Measurements from ENCODE around the gene METAP1.

METAP1 gene

DNA sequence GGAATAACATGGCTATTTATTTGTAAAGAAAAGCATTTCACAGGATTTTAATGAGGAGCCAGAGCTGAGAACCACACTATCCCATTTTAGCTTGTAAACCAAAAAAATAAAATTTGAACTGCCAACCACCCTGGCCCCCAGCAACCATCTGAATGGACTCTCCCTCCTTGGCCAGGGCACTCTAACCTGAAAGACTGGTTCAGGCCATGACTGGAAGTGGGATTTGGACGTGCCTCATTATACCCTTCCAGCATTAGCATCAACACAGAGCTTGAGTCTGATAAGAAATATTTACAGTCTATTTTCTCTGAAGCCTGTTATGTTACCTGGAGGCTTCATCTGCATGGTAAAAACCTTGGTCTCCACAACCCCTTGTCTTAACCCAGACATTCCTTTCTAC lies 30.0 kb downstream of the METAP1 start:
- H3K79me2 ChIP-seq (ENCODE audit: control insufficient read depth, insufficient read depth, low read length, unreplicated experiment): peaks cover 77% of the 10 kb centered on the region
- H2AFZ ChIP-seq (ENCODE audit: low read length, unreplicated experiment): no peak overlapping the region
- peaks cover 8% of the 10 kb centered on the region; the same call in 1 of the 2 replicates for H3K36me3 ChIP-seq (ENCODE audit: insufficient read depth, low read length)
- H3K4me1 ChIP-seq (ENCODE audit: control insufficient read depth, insufficient read depth, low read length, unreplicated experiment): peaks cover 9% of the 10 kb centered on the region
- H3K4me3 ChIP-seq (ENCODE audit: low read depth, low read length): no peak overlapping the region
- no peaks in the 10 kb centered on the region for H3K27me3 ChIP-seq (ENCODE audit: insufficient read depth, low read length)
- no peak overlapping the region for H3K27ac ChIP-seq (ENCODE audit: low read depth, low read length)

DNA sequence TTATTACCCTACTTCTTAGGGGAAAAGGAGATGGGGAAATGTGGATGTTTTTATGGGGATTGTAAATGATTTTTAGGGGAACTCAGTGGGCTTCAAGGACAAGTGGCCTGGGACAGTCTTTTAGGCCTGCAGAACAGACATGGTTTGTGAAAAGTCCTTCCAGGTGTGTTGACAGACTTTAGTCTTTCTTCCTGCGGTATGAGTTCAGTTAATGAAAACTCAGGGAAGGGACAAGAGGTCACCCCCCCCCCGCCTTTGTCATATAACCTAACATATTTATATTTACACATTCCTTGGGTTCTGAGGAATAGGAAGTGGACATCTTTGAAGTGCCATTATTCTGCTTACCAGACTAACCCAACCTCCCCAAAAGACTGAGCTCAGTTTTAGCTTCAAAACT lies 31.8 kb downstream of the METAP1 start:
- Histone ChIP-seq H3K36me3 (ENCODE audit: insufficient read depth, low read length) (peaks cover 6% of the 10 kb centered on the region; the same call in 1 of the 2 replicates), H3K4me3 (ENCODE audit: low read depth, low read length) (no peak overlapping the region), H3K4me1 (ENCODE audit: control insufficient read depth, insufficient read depth, low read length, unreplicated experiment) (peaks cover 9% of the 10 kb centered on the region), H3K79me2 (ENCODE audit: control insufficient read depth, insufficient read depth, low read length, unreplicated experiment) (peaks cover 66% of the 10 kb centered on the region), H2AFZ (ENCODE audit: low read length, unreplicated experiment) (no peak overlapping the region), H3K27me3 (ENCODE audit: insufficient read depth, low read length) (no peaks in the 10 kb centered on the region), H3K27ac (ENCODE audit: low read depth, low read length) (no peak overlapping the region)

DNA sequence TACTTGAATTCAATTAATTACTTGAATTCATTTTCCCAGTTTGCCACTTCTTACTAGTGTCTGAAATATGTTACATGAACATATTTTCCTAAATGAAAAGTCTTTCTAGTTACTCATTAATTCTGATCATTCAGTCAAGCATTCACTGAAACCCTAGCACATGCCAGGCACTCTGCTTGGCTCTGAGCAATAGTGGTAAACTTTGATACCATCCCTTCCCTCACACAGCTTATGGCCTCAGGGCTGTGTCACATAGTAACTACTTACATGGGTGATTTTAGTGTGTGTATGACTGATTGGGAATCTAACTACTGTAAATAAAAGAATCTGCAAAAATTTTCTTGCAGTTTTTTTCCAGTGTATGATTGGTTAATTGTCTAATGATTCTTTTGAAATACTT lies 32.7 kb downstream of the METAP1 start:
- Histone ChIP-seq H3K36me3 (ENCODE audit: insufficient read depth, low read length) (peaks cover 6% of the 10 kb centered on the region; the same call in 1 of the 2 replicates), H3K4me3 (ENCODE audit: low read depth, low read length) (no peak overlapping the region), H3K27me3 (ENCODE audit: insufficient read depth, low read length) (no peaks in the 10 kb centered on the region), H3K79me2 (ENCODE audit: control insufficient read depth, insufficient read depth, low read length, unreplicated experiment) (peaks cover 58% of the 10 kb centered on the region), H3K27ac (ENCODE audit: low read depth, low read length) (no peak overlapping the region), H3K4me1 (ENCODE audit: control insufficient read depth, insufficient read depth, low read length, unreplicated experiment) (peaks cover 9% of the 10 kb centered on the region), H2AFZ (ENCODE audit: low read length, unreplicated experiment) (no peak overlapping the region)

DNA sequence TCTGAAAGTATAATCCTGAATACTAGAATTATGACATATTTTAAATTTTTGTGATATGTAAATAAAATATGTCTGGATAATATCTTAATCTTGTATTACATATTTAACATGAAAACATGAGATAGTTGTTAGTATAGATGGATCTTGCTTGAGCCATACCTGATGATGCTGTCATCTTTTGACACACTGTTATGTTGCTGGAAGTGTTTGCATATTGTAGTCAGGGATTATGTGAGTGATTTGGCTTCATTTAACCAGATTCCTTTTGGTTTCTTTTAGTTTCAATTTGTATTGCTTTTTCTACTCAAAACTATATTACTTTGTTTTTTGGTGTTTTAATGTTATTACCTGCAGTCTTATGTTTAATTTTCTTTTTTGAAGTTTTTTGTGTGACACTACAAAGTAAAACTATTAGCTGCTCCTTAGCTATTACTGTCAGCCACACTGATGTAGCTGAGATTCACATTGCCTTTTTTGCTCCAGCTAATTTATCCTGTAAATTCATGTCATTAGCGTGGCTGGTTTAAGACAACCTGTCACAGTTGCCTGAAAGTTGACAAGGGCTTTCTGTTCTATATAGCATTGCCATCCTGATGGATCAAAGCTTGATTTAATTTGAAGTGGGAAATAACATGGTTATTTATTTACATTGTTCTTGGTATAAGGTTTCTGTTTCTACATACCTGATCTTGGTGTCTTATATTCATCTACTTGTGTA lies 33.7 kb downstream of the METAP1 start:
- Histone ChIP-seq H3K27ac (ENCODE audit: low read depth, low read length) (no peak overlapping the region), H3K4me3 (ENCODE audit: low read depth, low read length) (no peak overlapping the region), H3K36me3 (ENCODE audit: insufficient read depth, low read length) (peaks cover 8% of the 10 kb centered on the region), H3K4me1 (ENCODE audit: control insufficient read depth, insufficient read depth, low read length, unreplicated experiment) (peaks cover 9% of the 10 kb centered on the region), H3K79me2 (ENCODE audit: control insufficient read depth, insufficient read depth, low read length, unreplicated experiment) (peaks cover 48% of the 10 kb centered on the region), H2AFZ (ENCODE audit: low read length, unreplicated experiment) (no peak overlapping the region), H3K27me3 (ENCODE audit: insufficient read depth, low read length) (no peaks in the 10 kb centered on the region)

DNA sequence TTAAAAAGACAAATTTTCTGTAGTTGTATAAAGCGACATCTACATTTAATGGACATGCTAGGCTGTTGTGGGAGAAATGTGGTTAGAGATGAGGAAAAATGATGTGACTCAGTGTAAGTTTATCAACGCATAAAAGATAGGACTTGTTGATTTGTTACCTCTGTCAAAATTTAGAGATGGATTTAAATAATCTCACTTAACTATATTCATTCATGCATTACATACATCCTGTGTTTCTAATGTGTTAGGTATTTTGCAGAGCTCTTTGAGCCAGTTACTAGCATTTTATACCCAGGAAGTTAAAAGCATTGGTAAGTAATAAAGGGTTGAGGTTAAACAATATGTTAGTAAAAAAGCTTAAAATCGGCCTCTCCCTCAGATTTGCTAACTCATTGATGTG lies 34.3 kb downstream of the METAP1 start:
- Histone ChIP-seq H3K79me2 (ENCODE audit: control insufficient read depth, insufficient read depth, low read length, unreplicated experiment) (peaks cover 43% of the 10 kb centered on the region), H3K4me3 (ENCODE audit: low read depth, low read length) (no peak overlapping the region), H3K27me3 (ENCODE audit: insufficient read depth, low read length) (no peaks in the 10 kb centered on the region), H2AFZ (ENCODE audit: low read length, unreplicated experiment) (no peak overlapping the region), H3K4me1 (ENCODE audit: control insufficient read depth, insufficient read depth, low read length, unreplicated experiment) (peaks cover 9% of the 10 kb centered on the region), H3K27ac (ENCODE audit: low read depth, low read length) (no peak overlapping the region), H3K36me3 (ENCODE audit: insufficient read depth, low read length) (peaks cover 12% of the 10 kb centered on the region)

DNA sequence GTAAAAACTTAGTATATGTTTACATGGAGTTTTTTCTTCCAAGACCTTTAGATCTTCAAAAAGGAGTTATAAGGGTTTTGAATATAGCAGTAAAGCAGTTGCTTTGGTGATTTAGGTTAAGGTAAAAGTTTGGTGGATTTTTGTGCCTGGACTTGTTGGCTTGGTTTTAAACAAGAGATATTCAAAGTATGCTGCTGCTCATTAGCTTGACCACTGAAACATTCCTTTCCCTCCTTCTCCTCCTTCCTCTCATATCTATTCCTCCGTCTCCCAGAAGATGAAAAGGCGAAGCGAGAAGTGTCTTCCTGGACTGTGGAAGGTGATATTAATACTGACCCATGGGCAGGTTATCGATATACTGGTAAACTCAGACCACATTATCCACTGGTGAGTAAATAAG lies 38.4 kb downstream of the METAP1 start:
- no peaks in the 10 kb centered on the region for H3K4me1 ChIP-seq (ENCODE audit: control insufficient read depth, insufficient read depth, low read length, unreplicated experiment)
- no peak overlapping the region for H3K4me3 ChIP-seq (ENCODE audit: low read depth, low read length)
- peaks cover 6% of the 10 kb centered on the region for H3K79me2 ChIP-seq (ENCODE audit: control insufficient read depth, insufficient read depth, low read length, unreplicated experiment)
- H3K27ac ChIP-seq (ENCODE audit: low read depth, low read length): no peak overlapping the region
- H2AFZ ChIP-seq (ENCODE audit: low read length, unreplicated experiment): no peak overlapping the region
- H3K36me3 ChIP-seq (ENCODE audit: insufficient read depth, low read length): peaks cover 43% of the 10 kb centered on the region
- no peaks in the 10 kb centered on the region for H3K27me3 ChIP-seq (ENCODE audit: insufficient read depth, low read length)

DNA sequence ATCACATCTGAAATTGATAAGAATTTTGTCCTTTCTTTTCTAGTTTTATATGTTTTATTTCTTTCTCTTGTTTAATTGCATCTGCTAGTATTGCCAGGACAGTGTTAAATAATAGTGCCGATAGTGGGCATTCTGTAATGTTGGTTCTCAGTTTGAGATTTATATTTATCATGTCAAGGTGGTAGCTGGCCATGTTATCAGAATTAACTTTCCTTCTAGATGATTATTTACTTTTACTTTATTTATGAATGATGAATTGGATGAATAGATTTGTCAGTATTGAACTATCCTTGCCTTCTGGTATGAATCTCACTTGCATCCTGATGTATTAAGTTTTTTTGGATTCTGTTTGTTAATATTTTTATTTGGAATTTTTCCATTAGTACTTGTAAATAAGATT lies 42.7 kb downstream of the METAP1 start:
- no peaks in the 10 kb centered on the region for H3K79me2 ChIP-seq (ENCODE audit: control insufficient read depth, insufficient read depth, low read length, unreplicated experiment)
- H3K27me3 ChIP-seq (ENCODE audit: insufficient read depth, low read length): no peaks in the 10 kb centered on the region
- H2AFZ ChIP-seq (ENCODE audit: low read length, unreplicated experiment): no peak overlapping the region
- H3K36me3 ChIP-seq (ENCODE audit: insufficient read depth, low read length): peaks cover 44% of the 10 kb centered on the region
- no peak overlapping the region for H3K27ac ChIP-seq (ENCODE audit: low read depth, low read length)
- H3K4me3 ChIP-seq (ENCODE audit: low read depth, low read length): no peak overlapping the region
- H3K4me1 ChIP-seq (ENCODE audit: control insufficient read depth, insufficient read depth, low read length, unreplicated experiment): no peaks in the 10 kb centered on the region

DNA sequence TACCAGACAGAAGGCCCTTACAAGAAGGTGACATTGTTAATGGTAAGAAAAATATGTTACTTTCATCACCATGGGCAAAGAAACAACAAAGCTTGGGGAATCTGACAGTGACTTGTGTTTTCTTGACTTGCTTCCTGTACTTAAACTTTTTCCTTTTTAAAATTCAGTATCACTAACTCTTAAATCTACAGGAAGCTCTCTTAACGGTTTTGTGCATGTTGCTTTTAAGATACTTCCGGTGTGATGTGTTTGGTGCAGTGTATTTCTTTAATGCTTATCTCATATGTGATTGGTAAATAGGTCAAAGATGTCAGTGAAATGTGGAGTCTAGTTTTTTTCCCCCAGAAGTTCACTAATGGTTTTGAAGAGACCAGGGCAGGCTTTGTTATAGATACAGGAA lies 47.8 kb downstream of the METAP1 start:
- Histone ChIP-seq H3K36me3 (ENCODE audit: insufficient read depth, low read length) (peaks cover 21% of the 10 kb centered on the region), H3K27me3 (ENCODE audit: insufficient read depth, low read length) (no peaks in the 10 kb centered on the region), H3K27ac (ENCODE audit: low read depth, low read length) (no peak overlapping the region), H3K4me1 (ENCODE audit: control insufficient read depth, insufficient read depth, low read length, unreplicated experiment) (no peaks in the 10 kb centered on the region), H3K79me2 (ENCODE audit: control insufficient read depth, insufficient read depth, low read length, unreplicated experiment) (no peaks in the 10 kb centered on the region), H2AFZ (ENCODE audit: low read length, unreplicated experiment) (no peak overlapping the region), H3K4me3 (ENCODE audit: low read depth, low read length) (no peak overlapping the region)

DNA sequence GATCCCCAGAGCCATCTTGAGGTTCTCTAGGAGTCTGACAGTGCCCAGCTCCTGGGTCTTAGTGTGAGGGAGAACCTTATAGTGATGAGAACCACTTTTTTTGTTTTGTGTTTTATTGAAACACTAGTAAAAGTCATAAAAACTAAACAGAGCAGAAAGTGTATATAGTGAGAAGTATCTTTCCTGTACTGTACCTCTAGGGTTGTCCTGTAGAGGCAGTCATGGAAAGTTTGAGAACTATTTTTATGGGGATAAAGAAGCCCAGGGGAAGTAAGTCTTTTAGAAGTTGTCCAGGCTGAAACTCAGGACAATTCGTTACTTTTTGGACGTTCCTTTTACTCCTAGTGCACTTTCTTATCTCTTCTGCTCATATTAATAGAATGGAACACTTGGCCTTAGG lies 52.2 kb downstream of the METAP1 start:
- no peaks in the 10 kb centered on the region for H3K4me1 ChIP-seq (ENCODE audit: control insufficient read depth, insufficient read depth, low read length, unreplicated experiment)
- no peaks in the 10 kb centered on the region for H3K79me2 ChIP-seq (ENCODE audit: control insufficient read depth, insufficient read depth, low read length, unreplicated experiment)
- no peak overlapping the region for H3K4me3 ChIP-seq (ENCODE audit: low read depth, low read length)
- no peaks in the 10 kb centered on the region for H3K27me3 ChIP-seq (ENCODE audit: insufficient read depth, low read length)
- H2AFZ ChIP-seq (ENCODE audit: low read length, unreplicated experiment): no peak overlapping the region
- H3K27ac ChIP-seq (ENCODE audit: low read depth, low read length): no peak overlapping the region
- peaks cover 14% of the 10 kb centered on the region; the same call in 1 of the 2 replicates for H3K36me3 ChIP-seq (ENCODE audit: insufficient read depth, low read length)

DNA sequence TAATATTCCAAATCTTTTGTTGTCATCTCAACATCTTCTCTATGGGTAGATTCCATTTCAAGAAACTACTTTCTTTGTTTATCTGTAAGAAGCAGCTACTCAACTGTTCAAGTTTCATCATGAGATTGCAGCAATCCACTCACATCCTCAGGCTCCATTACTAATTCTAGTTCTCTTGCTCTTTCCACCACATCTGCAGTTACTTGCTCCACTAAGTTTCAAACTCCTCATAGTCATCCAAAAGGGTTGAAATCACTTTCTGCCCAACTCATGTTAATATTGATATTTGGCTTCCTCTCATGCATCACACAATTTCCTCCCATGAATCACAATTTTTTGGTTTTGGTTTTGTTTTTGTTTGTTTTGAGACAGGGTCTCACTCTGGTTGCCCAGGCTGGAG lies 57.4 kb downstream of the METAP1 start:
- H3K36me3 ChIP-seq (ENCODE audit: insufficient read depth, low read length): peaks cover 13% of the 10 kb centered on the region; the same call in 1 of the 2 replicates
- no peak overlapping the region for H3K4me3 ChIP-seq (ENCODE audit: low read depth, low read length)
- no peaks in the 10 kb centered on the region for H3K79me2 ChIP-seq (ENCODE audit: control insufficient read depth, insufficient read depth, low read length, unreplicated experiment)
- H2AFZ ChIP-seq (ENCODE audit: low read length, unreplicated experiment): no peak overlapping the region
- H3K27me3 ChIP-seq (ENCODE audit: insufficient read depth, low read length): no peaks in the 10 kb centered on the region
- H3K27ac ChIP-seq (ENCODE audit: low read depth, low read length): no peak overlapping the region
- peaks cover 7% of the 10 kb centered on the region for H3K4me1 ChIP-seq (ENCODE audit: control insufficient read depth, insufficient read depth, low read length, unreplicated experiment)

DNA sequence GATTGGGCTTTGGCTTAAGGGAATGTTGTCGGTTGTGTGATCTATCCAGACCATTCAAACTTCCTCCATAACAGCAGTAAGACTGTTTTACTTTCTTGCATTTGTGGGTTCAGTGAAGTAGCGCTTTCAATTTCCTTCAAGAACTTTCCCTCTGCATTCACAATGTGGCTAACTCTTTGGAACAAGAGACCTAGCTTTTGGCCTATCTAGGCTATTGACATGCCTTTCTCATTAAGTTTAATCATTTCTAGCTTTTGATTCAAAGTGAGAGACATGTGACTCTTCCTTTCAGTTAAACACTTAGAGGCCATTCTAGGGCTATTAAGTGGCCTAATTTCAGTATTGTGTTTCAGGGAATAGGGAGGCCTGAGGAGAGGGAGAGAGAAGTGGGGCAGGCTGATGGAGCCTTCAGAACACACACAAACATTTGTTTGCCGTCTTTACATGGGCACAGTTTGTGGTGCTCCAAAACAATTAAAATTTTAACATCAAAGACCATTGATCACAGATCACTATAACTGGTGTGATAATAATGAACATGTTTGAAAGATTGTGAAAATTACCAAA lies 59.0 kb downstream of the METAP1 start:
- Histone ChIP-seq H3K27me3 (ENCODE audit: insufficient read depth, low read length) (no peaks in the 10 kb centered on the region), H3K36me3 (ENCODE audit: insufficient read depth, low read length) (peaks cover 12% of the 10 kb centered on the region; the same call in 1 of the 2 replicates), H3K79me2 (ENCODE audit: control insufficient read depth, insufficient read depth, low read length, unreplicated experiment) (no peaks in the 10 kb centered on the region), H3K4me3 (ENCODE audit: low read depth, low read length) (no peak overlapping the region), H3K4me1 (ENCODE audit: control insufficient read depth, insufficient read depth, low read length, unreplicated experiment) (peaks cover 13% of the 10 kb centered on the region), H2AFZ (ENCODE audit: low read length, unreplicated experiment) (no peak overlapping the region), H3K27ac (ENCODE audit: low read depth, low read length) (no peak overlapping the region)
